HG03558 (cell line): ENCODE measurements around the gene CNTNAP2.

ENCODE experiments used
- ATAC-seq: cut with Tn5 transposase; IDR thresholded peaks from one replicate; pipeline ENCODE4 v1.9.1; 2021; ENCODE audit warnings: moderate number of reproducible peaks; ENCODE audit not compliant: unreplicated experiment; ENCODE audit errors: extremely low read depth

CNTNAP2 gene

DNA sequence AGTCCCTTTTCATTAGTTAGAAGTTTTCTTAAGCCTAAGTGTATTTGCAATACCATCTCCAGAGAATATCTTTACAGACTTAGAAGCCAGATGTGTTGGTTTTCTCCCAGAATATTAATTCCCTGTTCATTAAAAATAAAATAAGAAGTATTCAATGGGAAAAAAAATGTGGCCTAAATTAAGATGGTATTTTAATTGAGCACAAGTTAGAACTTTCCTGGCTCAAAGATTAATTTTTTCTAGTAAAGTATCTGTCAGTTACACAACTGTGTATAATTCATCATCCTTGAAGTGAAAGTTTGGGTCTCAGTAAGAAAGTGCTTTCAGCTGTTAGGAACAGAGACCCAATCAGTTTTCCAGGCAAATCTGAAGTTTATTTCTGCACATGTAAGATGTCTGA, 1294.5 kb downstream of the CNTNAP2 start:
- ATAC-seq: no peak

DNA sequence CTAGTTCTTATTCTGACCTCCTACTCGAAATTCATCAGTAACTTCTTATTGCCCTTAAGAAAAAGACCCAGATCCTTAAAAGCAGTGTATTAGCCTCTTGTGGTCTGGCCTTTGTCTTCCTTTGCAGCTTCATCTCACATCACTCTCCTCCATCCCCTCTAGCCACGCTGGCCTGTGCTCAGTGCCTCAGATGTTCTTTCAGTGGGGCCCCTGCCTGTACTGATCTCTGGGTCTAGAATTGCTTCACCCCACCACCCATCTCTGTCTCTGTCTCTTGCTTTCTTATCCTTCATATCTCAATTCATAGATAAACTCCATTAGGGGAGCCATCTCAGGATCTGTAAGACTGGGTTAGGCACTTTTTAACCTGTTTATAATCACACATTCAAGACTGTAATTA, 1295.5 kb downstream of the CNTNAP2 start:
- no peak for ATAC-seq

DNA sequence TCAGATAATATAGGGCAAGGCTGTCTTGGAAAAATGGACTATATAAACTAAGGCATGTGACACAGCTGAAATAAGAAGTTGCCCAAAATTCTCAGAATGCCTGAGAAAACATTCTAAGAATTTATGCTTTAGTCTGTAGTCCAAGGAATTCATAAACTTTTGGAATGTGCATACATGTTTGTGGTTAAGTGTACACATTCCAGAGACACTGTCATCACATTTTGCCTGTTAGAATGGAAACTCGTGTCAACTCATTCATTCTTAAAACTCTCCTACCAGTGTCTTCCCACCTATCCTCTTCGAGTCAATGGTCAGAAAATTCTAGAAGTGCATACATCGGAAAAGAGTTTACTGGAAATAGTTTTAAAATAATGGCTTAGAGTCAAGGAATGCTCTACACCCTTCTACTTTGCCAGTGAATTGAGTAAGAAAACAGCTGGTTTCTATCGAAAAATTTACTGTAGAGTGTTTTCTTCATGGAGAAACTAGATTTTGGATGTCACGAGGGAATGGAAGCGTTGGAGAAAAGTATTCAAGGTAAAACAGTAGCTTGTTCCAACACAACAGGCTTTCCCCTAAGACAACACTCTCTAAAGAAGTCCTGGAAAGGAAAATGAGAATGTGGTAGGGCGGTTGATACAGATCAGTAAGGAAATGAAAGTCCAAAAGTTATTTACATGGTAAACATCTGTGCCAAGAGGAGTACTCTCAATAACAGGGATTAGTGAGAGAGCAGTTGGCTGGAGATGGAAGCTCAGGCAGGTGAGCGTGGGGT, 1296.4 kb downstream of the CNTNAP2 start:
- ATAC-seq: no peak

DNA sequence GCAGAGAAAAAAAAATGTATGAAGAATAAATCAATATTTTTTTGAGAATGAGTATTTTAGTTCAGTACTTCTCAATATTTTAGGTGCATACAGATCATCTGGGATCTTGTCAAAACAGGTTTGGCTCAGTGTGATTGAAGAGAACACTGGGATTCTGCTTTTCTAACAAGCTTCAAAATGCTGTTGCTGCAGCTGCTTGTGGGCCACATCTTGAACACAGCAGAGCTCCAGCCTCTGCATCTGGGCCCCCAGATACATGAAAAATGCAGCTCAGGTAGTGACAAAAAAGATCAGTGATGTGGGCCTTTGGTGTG, 1296.9 kb downstream of the CNTNAP2 start:
- no peak for ATAC-seq

DNA sequence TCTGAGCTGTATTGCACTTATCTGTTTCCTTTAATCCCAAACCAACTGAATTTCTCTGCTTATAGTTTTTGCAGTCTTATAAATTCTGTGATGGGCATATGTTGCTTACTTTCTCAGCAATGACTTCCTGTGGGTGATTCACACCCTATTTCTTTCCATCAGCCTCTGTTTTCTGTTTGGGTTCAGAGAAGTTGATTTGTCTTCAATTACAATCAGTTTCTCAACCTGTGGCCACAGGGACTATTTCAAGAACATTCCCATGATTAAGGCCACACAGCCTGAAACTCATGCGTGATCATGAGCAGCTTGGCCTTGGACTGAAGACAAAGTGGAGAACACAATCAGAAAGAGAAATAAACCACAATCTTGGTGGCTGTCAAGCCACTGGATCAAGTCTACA, 1299.4 kb downstream of the CNTNAP2 start:
- ATAC-seq: no peak

DNA sequence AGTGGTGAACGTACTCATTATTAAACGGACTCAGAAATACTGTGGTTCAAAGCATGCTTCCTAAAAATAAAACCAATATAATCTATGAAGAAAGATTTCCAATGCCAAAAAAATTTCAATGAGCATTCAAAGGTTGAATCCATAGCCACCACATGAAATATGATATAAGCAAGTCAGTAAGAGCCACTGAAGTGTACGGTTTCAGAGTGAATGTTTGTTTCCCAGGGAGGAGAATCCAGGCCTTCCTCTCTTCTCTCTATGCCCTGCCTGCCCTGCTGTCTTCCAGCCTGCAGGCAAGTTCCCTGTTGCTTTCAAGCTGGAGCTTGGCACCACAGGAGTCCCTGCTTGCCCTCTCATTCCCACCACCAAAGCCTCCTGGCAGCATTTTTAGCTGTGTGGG, 1302.4 kb downstream of the CNTNAP2 start:
- no peak for ATAC-seq

DNA sequence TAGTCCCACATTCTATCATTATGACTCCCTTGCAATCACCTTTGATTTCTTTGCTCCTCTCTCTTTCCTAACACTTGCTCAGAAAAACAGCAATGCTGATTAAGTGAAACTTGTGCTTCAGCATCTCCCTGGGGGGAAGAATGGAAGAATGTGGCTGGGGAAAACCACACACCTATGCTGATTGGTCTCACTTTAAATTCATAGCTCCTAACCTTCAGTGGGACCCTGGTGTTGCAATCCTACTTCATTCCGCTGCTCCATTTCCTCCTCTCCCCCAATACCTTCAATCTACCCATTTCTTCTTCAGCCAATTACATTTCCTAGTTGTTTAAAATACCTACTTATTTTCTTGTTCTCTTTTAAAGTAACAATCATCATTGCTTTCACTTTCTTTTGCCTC, 1307.3 kb downstream of the CNTNAP2 start:
- no peak for ATAC-seq

DNA sequence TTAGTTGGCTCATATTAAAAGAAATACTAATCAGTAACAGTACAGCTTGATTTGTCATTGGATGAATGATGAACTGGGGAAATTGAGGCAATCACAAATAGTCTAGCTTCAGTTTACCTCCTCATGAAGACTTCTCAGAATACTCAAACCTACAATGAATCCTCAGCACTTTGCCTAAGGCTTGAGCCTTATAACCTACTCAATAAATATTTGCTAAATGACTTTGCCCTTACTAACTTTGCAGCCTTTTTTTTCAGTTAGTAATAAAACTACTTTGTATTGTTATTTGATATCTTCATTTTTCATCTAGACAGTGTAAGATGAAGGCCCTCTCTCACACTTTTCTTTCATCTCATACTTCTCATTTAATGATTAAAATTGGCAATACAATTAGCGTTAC, 1311.5 kb downstream of the CNTNAP2 start:
- no peak for ATAC-seq

DNA sequence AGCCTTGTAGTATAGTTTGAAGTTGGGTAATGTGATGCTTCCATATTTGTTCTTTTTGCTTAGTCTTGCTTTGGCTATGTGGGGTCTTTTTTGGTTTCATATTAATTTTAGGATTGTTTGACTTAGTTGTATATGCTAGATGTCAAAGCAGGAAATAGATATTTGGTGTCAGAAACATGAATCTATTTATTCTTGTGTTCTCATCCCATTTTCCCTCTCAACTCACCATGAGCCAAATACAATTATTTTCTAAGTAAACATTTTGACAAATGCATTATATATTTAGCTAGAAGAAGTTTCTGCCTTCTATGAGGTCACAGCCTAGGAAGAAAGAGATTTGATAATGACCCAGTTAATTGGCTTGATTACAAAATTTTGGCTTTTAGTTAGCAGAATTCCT, 1313.4 kb downstream of the CNTNAP2 start:
- no peak for ATAC-seq

DNA sequence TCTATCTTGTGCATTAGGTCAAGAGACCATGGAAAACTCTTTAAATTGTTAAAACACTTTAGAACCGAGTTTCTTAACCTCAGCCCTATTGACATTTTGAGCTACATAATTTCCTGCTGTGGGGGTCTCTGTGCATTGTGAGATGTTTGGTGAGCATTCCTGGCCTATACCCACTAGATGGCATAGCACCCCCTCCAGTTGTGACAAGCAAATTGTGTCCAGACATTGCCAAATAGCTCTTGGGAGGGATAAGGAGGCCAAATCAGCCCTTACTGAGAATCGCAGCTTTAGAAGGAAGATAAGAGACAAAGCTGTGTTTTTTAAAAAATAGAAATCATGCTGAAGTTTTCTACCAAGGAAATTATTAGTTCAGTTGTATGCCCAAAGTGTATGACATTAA, 1315.5 kb downstream of the CNTNAP2 start:
- ATAC-seq: no peak

DNA sequence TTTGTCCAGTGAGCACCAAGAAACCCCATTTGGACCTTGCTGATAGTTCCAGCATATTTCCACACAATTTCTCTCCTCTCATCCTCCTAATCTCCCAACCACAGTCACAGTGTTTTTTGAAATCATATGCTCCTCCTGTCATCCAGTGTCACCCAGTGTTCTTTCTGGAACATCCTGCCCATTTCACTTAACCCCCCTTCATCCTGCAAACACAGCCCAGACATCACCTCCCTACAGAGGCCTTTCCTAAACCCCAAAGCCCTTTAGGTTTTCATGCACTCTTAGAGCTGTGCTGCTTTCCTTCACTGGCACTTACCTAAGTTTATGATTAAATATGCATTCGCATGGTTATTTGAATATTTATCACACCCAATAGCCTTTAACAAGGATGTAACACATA, 1316.0 kb downstream of the CNTNAP2 start:
- ATAC-seq: no peak

DNA sequence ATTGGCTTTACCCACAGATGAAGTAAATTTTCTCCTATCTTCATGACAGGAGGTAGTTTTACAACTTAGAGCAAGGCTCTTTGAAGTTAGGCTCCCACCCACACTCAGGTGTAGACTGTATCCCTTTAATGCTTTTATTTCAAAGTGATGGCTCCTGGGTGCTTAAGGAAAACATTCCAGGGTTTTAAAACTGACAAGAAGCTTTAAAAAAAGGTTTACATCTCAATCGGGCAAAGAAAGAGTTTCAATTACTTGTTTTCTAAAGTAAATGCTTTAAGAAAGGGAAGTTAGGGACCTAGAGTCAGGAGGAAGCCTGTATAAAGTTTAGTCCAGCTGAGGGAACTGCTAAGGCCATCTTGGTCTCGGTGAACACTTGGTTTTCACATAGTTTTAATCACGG, 1320.1 kb downstream of the CNTNAP2 start:
- ATAC-seq: no peak

DNA sequence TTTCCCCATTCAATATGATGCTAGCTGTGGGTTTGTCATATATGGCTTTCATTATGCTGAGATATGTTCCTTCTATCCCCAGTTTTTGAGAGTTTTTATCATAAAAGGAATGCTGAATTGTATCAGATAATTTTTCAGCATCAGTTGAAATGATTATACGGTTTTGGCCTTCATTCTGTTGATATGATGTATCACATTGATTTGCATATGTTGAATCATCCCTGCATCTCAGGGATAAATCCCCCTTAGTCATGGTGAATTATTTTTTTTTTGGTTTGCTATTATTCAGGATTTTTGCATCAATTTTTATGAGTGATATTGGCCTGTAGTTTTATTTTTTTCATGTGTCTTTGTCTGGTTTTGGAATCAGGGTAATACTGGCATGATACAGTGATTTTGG, 1321.6 kb downstream of the CNTNAP2 start:
- no peak for ATAC-seq

DNA sequence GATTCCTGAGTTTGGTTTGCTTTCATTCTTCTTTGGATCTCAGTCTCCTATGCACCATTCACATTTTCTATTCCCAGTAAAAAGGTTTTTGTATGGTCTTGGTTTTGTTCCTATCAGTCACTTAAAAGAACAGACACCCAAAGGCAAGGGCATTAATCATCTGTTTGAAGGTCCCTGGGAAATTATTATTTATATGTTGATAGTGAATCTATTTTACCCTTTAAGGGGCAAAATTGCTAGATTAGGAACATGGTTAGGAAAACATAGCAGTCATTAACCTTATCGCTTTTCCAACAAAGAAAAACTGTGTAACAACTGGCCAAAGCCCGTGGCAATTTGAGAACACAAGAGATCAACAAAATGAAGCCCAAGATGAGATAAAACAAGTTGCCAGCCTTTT, 1327.3 kb downstream of the CNTNAP2 start:
- ATAC-seq: no peak

DNA sequence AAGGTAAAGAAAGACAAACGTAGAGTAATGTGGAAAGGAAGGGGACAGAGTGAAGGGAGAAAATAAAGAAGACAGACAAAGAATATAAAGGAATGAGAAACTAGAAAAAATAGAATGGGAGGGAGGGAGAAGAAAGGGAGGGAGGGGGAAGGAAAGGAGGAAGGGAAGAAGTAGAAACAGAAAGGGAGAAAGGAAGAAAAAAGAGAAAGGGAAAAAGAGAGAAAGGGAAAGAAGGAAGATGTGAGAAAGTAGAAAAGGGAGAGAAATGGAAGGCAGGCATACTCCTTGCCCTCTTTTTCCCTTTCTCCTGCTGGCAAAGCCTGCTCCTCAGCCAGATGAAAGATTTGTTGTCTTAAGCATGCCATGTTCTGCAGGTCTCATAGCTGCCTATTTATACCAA, 1336.2 kb downstream of the CNTNAP2 start:
- no peak for ATAC-seq

DNA sequence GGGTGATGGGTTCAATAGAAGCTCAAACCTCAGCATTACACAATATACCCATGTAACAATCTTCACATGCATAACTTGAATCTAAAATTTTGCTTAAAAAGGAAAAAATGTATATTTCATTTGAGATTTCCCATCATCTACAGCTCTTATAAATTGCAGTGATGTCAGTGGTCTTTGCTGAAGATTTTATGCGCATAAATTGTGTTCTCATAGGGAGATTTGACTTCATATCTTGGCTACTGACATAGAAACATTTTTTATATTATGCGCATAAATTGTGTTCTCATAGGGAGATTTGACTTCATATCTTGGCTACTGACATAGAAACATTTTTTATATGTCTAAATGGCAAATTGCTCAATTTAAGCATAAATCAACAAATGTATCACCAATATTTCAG, 1348.6 kb downstream of the CNTNAP2 start:
- ATAC-seq: no peak

DNA sequence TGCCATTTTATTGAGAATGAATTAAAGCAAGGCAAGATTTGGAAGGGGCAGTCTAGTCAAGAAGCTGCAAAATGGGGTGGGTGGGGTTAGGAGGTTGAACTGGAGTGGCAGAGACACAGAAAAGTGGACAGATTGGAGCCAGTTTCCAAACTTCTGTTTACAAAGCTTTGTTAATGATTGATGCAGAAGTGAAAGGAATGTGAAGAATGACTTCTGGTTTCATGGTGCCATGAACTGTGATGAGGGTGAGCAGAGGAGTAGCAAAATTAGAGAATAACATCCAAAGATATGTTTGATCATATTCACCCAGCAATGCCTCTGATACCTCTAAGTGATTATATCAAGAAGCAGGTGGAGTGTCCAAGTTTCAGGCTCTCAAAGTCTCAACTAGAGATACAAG, 1356.0 kb downstream of the CNTNAP2 start:
- no peak for ATAC-seq

DNA sequence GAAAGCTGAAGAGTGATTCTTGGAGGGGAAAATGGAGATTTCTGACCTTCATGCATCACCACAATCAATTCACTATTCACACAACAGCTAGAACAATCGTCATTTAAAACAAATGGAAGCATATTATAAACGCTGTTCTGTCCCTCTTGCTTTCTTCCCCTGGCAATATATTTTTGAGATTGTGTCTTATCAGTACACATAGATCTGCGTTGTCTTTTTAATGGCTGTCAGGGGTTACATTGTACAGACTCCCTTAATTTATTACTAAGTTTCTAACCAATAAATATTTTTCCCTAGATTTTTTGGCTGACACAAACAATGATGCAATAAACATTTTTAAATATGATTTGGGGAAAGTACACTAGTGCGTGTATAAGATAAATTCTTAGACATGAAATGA, 1358.3 kb downstream of the CNTNAP2 start:
- ATAC-seq: no peak

DNA sequence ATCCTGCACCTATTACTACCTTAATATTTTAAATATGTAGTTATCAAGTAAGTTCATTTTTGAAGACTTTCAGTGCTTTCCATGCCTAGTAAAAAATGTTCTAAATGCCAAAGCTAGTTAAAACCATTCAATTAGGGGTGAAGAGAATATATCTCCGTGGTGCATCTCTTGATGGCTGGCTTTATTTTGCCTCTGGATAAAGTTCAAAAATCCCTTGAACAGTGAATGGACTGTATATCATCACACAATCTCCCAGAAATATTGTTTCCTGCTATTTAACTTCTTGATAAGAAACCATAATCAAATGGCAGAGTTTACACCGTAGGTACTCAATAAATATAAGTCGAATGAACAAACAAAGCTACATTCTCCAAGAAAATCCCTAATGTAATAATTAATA, 1360.9 kb downstream of the CNTNAP2 start:
- ATAC-seq: no peak

DNA sequence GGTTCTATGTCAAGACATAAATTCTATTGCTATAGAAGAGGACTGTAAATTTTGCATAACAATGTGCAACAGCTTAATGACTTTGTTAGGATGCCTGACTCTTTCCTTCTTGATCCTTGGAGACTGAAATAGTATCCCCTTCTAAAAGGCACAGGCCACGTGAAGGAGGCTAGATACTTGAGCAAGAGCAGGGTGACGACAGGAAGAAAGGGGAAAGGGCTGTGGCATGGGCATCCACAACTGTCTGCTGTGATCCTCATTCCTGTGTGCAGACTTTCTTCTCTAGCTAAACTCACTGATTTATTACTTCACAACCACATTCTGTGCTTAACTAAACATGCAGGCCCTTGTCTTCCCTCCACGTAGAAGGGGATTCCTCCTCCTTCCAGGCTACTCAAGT, 1362.2 kb downstream of the CNTNAP2 start:
- ATAC-seq: no peak

DNA sequence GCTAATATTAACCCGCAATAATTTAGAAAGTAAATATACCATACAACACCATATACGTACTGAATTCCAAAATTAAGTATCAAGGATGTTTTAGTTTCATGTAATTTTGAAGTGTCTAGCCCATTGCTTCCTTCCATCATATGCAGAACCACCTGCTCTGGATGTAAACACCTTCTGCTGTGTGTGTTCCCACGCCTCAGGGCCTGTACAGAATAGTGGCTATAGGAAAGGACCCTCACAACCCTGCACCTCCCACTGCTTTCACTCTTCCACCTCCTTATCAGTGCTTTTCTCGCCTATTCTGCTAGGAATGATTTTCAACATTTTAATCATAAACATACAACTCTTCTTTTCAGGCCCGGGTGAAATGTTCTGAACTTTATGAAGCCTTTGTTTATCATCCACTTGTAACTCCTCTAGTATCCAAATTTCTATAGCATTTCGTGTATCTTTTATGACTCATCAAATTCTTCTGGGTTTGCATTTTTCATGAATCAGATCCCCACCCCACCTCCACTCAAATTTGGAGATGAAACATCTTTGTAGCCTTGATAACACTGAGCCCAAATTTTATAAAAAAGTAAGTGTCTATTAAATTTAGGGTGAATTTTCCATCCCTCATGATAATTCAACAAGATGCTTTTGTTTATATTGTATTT, 1367.2 kb downstream of the CNTNAP2 start:
- no peak for ATAC-seq

DNA sequence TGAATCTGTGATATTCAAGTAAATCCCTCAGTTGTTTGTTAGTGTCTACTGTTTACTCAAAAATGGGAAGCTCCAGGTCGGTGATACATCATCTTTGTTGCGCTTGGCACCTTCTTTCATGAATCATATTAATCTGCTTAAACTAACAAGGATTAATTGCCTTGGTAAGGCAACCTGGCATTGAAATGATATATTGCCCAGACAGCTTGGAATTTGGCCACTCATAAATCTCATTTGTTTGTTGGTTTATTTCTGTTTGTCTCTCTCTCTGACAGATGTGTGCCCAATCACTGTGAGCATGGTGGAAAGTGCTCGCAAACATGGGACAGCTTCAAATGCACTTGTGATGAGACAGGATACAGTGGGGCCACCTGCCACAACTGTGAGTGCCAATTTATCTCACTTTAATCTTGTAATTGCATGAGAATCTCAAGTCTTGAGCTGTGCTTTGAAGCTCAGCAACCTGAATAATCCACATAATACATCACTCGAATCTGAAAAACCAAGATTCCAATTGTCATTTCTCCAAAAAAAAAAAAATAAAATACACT, 1369.1 kb downstream of the CNTNAP2 start:
- no peak for ATAC-seq
